ENCODE results near the gene EFCAB6. TPM values are rescaled to one million over a fixed set of nuclear protein-coding genes. Genes with fewer than 3 reads are reported as not detected.

Gene EFCAB6
- total and polyA plus RNA-seq, 2 donors (not counting 1 experiment from before 2014, with no cell fraction given) = 0.07 to 0.10 TPM

GRCh38 chr22:43847376-43848289, 35.5 kb upstream of the EFCAB6 start:
- Histone ChIP-seq H3K4me2 (replicated peaks; ENCODE audit: low read depth, low read length, poor library complexity, severe bottlenecking) (no peak overlapping the region), H3K4me1 (ENCODE audit: control insufficient read depth in 2 of 2, insufficient read depth in 2 of 2, low read length in 2 of 2) (no peaks in the 10 kb centered on the region), H3K9me3 (ENCODE audit: control extremely low read depth in 1 of 3, control insufficient read depth in 2 of 3, insufficient read depth in 1 of 3, low read length in 2 of 3) (no peaks in the 10 kb centered on the region), H3K27ac (ENCODE audit: low read length in 2 of 2) (no peak overlapping the region), H3K36me3 (replicated peaks in 1 of 2; ENCODE audit: control extremely low read depth in 1 of 2, control insufficient read depth in 1 of 2, extremely low read depth in 1 of 2, insufficient read depth in 2 of 2, low read length in 1 of 2) (no peaks in the 10 kb centered on the region), H3K27me3 (replicated peaks in 1 of 4; ENCODE audit: control extremely low read depth in 1 of 4, control insufficient read depth in 3 of 4, insufficient read depth in 4 of 4, low read length in 3 of 4) (peaks cover 0 to 6% (median 0%) of the 10 kb centered on the region in 4 experiments), H3K9ac (ENCODE audit: low read length) (no peak overlapping the region), H2AFZ (ENCODE audit: insufficient read depth, low read depth, low read length, poor library complexity, severe bottlenecking) (no peak overlapping the region), H4K20me1 (ENCODE audit: control insufficient read depth, insufficient read depth, low read length, poor library complexity, severe bottlenecking) (no peaks in the 10 kb centered on the region), H3K4me3 (ENCODE audit: control extremely low read depth in 1 of 5, extremely low read depth in 1 of 5, insufficient read depth in 1 of 5, low read depth in 2 of 5, low read length in 4 of 5) (no peak overlapping the region), H3K79me2 (ENCODE audit: control insufficient read depth, insufficient read depth, low read length) (no peaks in the 10 kb centered on the region)
- Mint-ChIP-seq H3K9me3 (ENCODE audit: insufficient read depth) (no peaks in the 10 kb centered on the region), H3K4me3 (no peak overlapping the region), H3K27me3 (peaks cover 21% of the 10 kb centered on the region), H3K4me1 (no peaks in the 10 kb centered on the region), H3K27ac (no peak overlapping the region)
- WGBS (ENCODE audit: insufficient coverage) = 84% methylated on average over 14 of the region's 14 CpGs
- DNase-seq = no peak
- CTCF ChIA-PET = no interaction called here
- POLR2A ChIA-PET = no interaction called here
- intact Hi-C loops (cut with micrococcal nuclease) = no loop called here
- TF ChIP-seq EZH2 (IDR thresholded peaks at IDR 0.05; ENCODE audit: borderline replicate concordance, insufficient read depth, low read depth, low read length, poor library complexity, severe bottlenecking) (no peak), CTCF (IDR thresholded peaks at IDR 0.05) (no peak)
- ATAC-seq (ENCODE audit: low read depth) = no peak

- TF ChIP-seq EZH2 (IDR thresholded peaks at IDR 0.05; ENCODE audit: borderline replicate concordance, insufficient read depth, low read depth, low read length, poor library complexity, severe bottlenecking) = no peak
- no peak for TF ChIP-seq CTCF (IDR thresholded peaks at IDR 0.05)
- Histone ChIP-seq H3K27ac (ENCODE audit: low read length in 2 of 2) (no peak overlapping the region), H3K4me3 (ENCODE audit: control extremely low read depth in 1 of 5, extremely low read depth in 1 of 5, insufficient read depth in 1 of 5, low read depth in 2 of 5, low read length in 4 of 5) (no peak overlapping the region), H4K20me1 (ENCODE audit: control insufficient read depth, insufficient read depth, low read length, poor library complexity, severe bottlenecking) (no peaks in the 10 kb centered on the region), H3K79me2 (ENCODE audit: control insufficient read depth, insufficient read depth, low read length) (no peaks in the 10 kb centered on the region), H3K4me1 (ENCODE audit: control insufficient read depth in 2 of 2, insufficient read depth in 2 of 2, low read length in 2 of 2) (no peaks in the 10 kb centered on the region), H3K9ac (ENCODE audit: low read length) (no peak overlapping the region), H2AFZ (ENCODE audit: insufficient read depth, low read depth, low read length, poor library complexity, severe bottlenecking) (no peak overlapping the region), H3K36me3 (replicated peaks in 1 of 2; ENCODE audit: control extremely low read depth in 1 of 2, control insufficient read depth in 1 of 2, extremely low read depth in 1 of 2, insufficient read depth in 2 of 2, low read length in 1 of 2) (no peaks in the 10 kb centered on the region), H3K27me3 (replicated peaks in 1 of 4; ENCODE audit: control extremely low read depth in 1 of 4, control insufficient read depth in 3 of 4, insufficient read depth in 4 of 4, low read length in 3 of 4) (peaks cover 0 to 2% (median 0%) of the 10 kb centered on the region in 4 experiments), H3K4me2 (replicated peaks; ENCODE audit: low read depth, low read length, poor library complexity, severe bottlenecking) (no peak overlapping the region), H3K9me3 (ENCODE audit: control extremely low read depth in 1 of 3, control insufficient read depth in 2 of 3, insufficient read depth in 1 of 3, low read length in 2 of 3) (no peaks in the 10 kb centered on the region)
- Mint-ChIP-seq H3K27ac (no peak overlapping the region), H3K9me3 (ENCODE audit: insufficient read depth) (no peaks in the 10 kb centered on the region), H3K4me3 (no peak overlapping the region), H3K4me1 (no peaks in the 10 kb centered on the region), H3K27me3 (peaks cover 21% of the 10 kb centered on the region)
- WGBS (ENCODE audit: insufficient coverage) = 90% methylated on average over 8 of the region's 11 CpGs
- no peak for ATAC-seq (ENCODE audit: low read depth)
- POLR2A ChIA-PET = no interaction called here
- intact Hi-C loops (cut with micrococcal nuclease) = no loop called here
- CTCF ChIA-PET = no interaction called here
- DNase-seq = no peak
Observed at GRCh38 chr22:43846966-43847365, 34.9 kb upstream of the EFCAB6 start.
